HK-2 (cell line): Measurements from ENCODE around the gene BSPRY.
"Not testable (repeated sequence)": the region's sequence is repeated elsewhere in the genome, so short reads cannot be mapped to it uniquely, and the experiment has no call there.

Experiments
- DNase-seq: peaks from one replicate; pipeline ENCODE4 v3.0.0-alpha.2; 2018; ENCODE audit not compliant: unreplicated experiment

BSPRY gene

DNA sequence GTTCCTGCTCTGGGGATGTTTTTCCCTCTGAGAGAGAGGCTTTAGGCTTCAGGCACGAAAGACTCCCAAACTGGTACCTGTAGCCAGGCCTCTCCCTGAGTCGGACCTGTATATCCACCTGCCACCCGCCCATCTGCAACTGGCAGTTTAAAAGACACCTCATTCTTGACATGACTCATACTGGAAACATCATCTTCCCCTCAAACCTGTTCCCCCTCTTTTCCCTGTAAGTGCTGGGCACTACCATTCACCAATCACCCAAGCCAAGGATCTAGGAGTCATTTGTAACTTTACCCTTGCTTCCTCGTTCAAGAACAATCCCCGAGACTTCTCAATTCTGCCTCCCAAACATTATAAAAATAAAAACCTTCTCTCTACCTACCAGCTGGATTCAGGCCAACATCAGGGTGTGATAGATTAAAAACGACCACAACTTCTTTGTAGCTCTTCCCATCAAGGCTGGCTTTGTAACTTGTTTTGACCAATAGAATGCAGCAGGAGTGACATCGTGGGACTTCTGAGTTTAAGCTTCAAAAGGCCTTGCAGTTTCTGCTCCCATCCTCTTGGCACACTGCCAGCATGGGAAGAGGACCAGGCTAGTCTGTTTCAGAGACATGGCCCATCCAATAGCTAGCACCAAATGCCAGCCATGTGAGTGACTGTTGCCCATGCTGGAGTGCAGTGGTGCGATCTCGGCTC is 7.5 kb upstream of the BSPRY start:
- no peak for DNase-seq

DNA sequence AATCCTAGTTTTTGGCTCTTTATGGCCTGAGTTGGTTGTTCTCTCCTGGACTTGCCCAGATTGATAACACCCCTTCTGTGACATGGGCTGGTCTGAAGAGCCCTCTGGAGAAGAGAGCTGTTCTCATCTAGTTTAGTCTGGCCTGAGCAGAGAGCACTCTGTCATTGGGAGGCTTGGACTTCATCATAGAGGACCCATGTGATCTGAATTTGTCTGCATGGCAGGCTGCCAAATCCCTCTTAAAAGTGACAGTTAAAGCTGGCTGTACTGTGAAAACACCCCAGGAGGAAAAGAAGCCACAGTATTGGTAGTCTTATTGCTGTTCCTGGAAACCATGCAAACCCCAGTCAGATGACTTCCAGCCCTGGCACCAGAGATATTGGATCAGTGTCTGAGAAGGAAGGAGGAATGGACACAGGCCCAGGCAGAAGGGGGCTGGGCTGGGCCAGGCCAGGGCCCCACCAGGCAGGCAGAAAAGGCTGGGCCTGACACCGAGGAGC is 5.6 kb upstream of the BSPRY start:
- peak; percentile 49 for DNase-seq

DNA sequence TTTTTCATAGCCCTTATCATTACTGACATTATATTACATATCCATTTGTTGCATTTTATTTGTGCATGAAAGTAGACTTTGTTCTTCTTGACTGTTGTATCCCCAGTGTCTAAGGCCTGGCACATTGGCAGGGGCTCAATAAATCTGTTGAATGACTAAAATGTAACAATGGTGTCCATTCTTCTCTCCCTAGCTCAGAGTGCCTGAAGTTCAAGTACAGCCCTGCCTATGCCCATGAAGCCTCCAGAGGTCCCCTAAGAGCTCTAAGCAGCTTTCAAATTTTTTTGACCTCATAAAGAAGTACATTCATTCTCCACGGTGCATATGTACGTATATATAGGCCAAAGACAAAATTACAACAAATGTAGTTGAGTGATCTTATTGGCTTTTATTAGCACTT is 4.2 kb upstream of the BSPRY start:
- no peak for DNase-seq

DNA sequence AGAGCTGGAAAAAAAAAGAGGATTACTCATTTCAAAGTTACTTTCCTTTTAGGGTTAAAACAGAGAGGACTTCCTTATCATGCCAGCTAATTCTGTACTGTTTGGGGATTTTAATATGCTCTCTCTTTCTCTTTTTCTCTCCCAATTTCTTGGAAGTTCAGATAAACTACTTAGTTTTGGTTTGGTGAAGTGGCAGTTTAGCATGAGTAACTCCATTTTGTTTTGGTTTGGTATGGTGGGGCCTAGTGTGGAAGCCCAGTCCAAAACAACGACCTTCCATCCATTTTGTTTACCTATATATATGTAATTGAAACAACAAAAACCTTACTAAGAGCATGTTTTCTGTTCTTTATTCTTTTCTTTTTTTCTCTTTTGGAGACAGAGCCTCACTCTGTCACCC is 3.7 kb upstream of the BSPRY start:
- DNase-seq = no peak

DNA sequence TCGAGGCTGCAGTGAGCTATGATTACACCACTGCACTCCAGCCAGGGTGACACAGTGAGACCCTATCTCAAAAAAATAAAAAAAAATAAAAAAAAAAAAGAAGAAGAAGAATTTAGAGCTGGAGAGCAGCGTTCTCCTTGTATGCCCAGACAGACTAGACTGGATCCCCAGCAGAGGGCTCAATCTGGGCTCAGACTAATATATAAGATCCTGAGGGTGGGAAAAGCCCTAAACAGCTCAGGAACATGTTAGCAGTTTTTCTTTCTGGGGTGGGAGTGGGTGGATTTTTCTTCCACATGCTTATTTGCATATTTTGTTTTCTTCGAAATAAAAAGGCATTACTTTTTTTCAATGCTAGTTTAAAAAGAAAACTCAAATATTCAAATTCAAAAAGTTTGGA is 904 bp upstream of the BSPRY start:
- DNase-seq = no peak

DNA sequence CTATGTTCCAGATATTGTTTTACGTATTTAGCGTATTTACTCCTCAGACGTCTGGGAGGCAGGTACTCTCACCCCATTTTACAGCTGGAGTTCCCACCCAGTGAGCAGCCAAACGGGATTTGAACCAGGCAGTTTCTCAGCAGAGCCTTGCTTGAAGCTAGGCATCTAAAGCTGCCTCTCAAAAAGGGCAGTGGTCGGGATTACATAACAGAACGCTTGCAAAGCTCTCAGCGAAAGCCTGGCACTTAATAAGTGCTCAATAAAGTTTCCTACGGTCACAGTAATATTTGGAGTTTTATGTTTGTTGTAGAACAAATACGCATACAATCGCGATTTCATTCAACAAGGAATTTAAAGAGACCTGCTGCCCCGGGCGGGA is 286 bp upstream of the BSPRY start:
- DNase-seq = no peak

DNA sequence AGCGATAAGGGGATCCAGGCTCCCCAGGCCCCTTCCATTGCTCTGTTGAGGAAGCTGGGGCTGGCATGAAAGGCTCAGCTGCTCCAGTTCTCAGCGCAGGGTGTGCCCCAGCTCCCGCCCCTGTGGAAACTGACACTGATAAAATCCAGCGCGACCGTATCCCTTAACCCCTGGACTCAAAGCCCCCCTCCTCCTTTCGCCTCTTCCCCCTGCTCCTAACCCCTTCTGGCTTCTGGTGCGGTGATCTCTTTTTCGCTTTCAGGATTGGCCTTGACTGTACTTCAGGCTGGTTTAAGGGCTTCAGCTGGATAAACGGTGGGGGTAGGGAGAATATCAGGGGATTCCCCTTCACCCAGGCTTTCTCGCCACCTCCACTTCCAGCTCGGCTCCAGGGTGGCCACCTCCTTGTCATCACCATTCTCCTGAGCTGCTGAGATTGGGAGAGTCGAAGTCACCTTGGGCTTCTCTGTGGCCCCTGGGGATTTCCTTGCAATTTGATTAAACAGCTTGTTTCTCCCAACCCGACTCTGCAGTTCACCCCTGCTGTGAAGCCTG is 843 bp downstream of the BSPRY start:
- no peak for DNase-seq

DNA sequence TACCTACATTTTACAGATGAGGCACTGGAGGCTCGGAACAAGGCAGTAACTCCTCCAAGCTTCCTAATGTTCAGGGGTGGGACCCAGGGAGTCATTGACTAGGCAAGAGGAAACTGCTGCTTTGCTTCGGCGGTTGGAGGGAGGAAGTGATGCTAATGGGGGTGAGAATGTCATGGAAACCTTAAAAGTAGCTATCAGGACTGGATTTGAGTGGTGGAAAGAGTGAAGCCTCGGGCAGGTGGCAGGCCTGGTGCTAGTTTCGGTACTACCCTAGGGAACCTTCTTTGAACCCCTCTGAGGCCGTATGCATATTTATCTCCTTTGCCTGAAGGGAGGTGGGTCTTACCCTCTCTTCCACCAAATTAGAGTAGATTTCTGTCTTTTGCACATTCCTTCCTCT is 1.6 kb downstream of the BSPRY start:
- DNase-seq = no peak

DNA sequence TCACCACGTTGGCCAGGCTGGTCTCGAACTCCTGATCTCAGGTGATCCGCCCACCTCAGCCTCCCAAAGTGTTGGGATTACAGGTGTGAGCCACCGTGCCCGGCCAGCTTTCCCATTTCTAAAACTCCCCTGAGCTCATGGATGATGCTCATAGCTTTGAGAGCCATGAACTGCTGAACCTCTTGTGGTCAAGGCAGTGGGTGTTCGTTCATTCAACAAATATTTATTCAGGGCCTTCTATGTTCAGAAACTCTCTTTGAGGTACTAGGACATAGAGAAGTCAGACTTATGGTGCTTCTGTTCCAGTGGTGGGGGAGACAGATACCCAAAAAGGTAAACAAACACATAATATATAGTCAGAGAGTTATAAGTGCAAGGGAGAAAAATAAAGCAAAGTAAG is 2.7 kb downstream of the BSPRY start:
- DNase-seq = no peak

DNA sequence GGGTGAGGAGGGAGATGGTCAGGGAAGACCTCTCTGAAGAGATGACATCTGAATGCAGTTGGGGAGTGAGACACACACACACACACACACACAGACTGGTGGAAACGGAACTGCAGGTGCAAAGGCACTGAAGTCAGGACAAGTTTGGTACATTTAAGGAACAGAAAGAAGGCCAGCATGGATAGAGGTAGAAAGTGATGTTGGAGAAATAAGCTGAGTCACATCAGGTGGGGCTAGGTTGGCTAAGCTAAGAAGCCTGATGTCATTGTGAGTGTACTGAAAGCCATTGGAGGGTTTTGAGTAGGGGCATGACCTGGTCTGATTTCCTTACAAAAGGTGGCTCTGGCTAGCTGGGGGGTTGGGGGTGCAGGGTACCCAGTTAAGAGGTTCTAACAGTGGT is 3.1 kb downstream of the BSPRY start:
- no peak for DNase-seq

DNA sequence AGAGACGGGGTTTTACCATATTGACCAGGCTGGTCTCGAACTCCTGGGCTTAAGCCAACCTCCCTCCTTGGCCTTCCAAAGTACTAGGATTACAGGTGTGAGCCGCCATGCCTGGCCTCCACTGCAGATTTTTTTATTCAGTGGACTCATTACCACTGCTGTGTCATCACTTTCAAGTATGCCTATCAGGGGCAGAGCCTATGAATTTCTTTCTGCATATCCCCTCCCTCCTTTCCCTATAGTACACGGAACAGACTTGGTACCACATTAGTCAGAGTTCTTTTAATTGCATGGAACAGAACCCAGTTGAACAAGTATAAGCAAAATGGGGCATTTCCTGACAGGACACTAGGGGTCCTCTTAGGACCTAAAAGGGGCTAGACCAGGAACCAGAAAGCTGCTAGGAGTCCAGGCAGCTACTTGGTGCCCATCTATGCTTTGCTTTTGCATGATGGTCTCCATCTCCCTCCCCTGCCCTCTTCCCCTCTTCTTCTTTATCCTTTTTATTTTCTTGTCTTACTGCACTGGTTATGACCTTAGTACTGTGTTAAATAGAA is 5.8 kb downstream of the BSPRY start:
- no peak for DNase-seq

DNA sequence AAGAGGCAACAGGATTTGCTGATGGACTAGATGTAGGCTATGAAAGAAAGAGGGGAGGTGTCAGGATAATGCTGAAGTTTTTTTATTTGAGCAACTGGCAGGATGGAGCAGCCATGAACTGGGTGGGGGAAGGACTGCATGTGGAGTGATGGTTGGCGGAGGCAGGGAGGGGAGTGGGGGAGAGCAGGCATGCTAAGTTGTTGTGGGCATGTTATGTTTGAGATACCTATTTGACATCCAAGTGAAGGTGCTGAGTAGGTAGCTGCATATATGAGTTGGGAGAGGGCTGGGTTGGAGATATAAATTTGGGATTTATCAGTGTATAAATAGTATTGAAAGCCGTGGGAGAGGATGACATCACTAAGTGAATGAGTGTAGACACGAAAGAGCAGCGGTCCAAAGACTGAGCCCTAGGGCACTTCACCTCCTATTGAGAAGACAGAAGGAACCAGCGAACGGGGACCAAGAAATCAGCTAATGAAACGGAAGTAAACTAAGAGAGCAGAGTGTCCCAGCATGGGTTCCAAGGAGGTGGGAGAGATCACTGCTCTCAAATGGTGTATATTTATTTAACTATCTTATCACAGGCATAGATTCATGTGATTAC is 7.4 kb downstream of the BSPRY start:
- DNase-seq = no peak

DNA sequence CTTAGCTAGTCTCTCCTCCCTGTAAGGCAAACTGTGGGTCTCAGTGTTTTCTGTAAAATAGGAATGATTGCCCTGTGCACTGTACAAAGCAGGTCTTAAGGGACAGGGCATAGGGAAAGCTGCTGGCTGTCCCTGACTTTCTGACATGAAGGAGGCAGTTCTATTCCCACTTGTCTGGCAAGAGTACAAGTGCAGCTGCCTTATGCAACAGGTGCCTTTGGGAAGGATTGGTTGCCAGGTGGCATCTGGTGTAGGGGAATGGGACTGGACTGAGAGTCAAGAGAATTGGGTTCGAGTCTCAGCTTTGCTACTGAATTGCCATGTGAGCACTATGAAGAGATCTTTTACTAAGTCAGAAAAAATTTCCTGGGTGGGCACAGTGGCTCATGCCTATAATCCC is 10.0 kb downstream of the BSPRY start:
- no peak for DNase-seq

DNA sequence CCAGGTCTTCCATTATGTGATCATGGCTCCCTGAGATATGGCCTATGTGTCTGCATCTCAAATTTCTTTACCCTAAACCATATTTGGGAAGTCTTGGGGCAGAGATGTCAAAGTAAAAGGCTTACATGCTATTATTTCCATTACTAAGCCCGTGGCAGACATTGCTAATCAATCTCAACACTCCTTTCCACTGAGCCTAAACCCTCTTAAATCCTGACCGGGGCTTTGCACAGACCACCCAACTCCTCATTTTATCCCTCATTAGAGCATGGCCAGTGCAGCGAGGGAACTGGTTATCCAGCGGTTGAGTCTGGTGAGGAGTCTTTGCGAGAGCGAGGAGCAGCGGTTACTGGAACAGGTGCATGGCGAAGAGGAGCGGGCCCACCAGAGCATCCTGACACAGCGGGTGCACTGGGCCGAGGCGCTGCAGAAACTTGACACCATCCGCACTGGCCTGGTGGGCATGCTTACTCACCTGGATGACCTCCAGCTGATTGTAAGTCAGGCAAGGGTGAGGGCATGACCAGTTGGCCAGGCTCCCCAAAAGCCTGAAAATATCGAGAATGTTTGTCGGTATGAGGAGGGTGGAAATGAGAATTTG is 11.0 kb downstream of the BSPRY start:
- no peak for DNase-seq

DNA sequence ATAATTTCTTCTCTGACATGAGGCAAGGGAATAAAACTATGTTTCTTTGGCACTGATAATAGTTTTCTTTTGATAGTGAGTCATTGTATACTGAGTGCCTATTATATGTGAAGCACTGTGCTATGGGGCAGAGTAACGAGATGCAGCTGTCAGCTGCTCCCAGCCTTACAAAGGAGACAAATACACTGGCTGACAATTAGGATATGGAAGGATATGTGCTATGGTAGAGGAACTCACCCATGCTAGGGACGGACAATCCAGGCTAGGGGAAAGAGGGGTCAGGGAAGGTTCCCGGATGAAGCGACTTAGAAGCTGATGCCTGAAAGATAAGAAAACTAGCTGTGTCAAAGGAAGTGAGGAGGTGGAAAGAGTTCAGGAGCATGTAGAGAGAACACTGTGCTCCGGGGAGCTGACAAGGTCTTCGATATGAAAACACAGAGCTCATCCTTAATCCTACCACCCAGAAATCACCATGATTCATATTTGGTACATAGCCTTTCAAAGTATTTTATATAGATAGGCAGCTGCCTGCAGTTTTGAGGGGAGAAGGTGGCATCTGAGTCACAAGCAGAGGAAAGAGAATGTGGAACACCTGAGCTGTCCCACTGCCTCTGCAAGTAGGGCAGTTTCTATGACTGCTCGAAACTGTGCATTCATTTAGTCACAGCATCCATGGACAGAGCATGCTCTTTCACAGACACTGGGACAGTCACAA is 12.1 kb downstream of the BSPRY start:
- no peak for DNase-seq

DNA sequence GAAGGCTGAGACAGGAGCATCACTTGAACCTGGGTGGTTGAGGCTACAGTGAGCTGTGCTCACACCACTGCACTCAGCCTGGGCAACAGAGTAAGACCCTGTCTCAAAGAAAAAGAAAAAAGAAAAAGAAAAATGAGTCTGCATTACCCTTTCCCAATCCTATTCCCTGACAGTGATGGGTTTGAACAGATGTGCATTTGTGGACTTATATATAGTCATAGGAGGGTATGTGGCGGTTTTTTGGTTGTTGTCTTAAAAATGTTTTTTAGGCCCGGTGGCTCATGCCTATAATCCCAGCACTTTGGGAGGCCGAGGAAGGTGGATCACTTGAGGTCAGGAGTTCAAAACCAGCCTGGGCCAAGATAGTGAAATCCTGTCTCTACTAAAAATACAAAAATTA is 14.0 kb downstream of the BSPRY start:
- no peak for DNase-seq

DNA sequence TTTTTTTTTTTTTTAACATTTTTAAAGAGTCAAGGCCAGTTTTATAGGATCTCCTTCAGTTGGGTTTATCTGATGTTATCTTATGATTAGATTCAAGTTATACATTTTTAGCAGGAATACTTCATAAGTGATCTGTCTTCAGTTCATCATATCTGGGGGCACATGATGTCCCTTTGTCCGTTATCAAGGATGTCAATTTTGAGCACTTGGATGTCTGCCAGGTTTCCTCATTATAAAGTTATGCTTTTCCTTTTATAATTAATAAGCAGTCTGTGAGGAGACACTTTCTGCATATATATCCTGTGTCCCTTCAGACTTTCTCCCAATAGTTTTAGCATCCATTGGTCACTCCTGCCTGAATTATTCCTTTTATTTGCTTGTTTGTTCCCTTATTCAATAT is 15.6 kb downstream of the BSPRY start:
- DNase-seq = no peak

DNA sequence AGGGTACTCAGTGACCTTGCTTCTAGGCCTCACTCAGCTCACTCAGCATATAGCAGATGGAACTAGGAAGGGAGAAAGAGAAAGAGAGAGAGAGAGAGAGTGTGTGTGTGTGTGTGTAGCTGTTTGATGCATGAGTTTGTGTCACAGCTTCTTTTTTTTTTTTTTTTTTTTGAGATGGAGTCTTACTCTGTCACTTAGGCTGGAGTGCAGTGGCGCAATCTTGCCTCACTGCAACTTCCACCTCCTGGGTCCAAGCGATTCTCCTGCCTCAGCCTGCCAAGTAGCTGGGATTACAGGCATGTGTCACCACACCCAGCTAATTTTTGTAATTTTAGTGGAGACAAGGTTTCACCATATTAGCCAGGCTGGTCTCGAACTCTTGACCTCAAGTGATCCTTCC is 16.3 kb downstream of the BSPRY start:
- DNase-seq = not testable (repeated sequence)

DNA sequence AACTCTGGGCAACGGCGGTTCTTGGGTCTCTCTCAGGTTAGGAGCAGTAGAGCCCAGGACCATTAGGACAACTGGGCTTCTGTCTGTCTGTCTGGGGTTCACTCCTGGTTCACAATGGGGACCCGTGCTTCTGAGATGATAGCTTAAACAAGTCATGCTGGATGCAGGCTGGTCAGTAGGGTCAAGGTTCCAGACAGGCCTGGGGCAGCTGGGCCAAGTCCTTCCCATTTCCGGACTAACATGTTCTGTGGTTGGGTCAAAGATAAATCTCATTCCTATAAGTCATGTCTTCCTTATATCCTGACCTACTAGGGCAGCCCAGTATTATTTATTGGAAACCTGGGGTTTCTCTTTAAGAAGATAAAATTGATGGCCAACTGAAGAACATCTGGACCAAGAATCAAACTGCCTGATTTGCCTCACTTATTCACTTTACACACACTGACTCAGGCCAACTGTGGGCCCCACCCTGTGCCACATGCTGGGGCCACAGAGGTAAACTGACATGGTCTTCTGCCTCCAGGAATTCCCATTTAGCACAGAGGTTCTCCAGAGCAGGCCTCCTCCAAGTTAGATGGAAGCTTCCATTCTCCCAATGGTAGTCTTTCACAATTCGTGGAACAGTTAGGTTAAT is 19.1 kb downstream of the BSPRY start:
- DNase-seq = no peak

DNA sequence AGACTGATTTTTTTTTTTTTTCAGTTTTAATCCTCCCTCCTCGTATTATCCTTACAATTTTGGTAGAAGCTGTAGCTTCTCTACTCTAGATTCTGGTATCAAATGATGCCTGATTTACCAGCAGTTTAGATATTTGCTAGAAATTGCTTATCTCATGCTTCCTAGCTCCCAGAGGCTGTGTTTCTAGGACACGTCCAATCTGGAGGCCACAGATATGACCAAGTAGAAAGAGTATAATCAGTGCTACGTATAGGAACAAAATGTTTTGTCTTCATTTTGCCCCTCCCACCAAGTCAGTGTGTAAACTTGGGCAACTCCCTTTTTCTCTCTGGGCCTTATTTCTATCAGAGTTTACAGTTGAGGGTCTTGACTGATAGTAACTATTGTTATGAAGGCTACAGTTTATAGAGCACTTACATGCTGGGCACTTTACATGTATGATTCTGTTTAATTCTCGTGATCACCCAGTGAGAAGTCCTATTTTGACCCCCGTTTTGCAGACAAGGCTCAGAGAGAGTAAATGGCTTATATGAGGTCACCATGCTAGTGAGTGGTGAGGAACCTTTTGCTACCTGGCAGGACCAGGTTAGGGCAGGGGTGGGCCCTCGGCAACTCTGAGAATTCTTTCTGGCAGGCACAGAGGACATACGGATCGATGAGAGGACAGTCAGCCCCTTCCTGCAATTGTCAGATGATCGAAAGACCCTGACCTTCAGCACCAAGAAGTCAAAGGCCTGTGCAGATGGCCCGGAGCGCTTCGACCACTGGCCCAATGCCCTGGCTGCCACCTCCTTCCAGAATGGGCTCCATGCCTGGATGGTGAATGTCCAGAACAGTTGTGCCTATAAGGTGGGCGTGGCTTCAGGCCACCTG is 19.9 kb downstream of the BSPRY start:
- no peak for DNase-seq

DNA sequence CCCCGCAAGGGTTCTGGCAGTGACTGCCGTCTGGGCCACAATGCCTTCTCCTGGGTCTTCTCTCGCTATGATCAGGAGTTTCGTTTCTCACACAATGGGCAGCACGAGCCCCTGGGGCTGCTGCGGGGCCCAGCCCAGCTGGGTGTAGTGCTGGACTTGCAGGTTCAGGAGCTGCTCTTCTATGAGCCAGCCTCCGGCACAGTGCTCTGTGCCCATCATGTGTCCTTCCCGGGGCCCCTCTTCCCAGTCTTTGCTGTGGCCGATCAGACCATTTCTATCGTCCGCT is 20.5 kb downstream of the BSPRY start:
- no peak for DNase-seq
